ENCODE measurements around the gene COCH. TPM values are rescaled to one million over a fixed set of nuclear protein-coding genes. Genes with fewer than 3 reads are reported as not detected.

The COCH gene
- total RNA-seq, 1 experiment from 2014 or later: 9.4 TPM

DNA sequence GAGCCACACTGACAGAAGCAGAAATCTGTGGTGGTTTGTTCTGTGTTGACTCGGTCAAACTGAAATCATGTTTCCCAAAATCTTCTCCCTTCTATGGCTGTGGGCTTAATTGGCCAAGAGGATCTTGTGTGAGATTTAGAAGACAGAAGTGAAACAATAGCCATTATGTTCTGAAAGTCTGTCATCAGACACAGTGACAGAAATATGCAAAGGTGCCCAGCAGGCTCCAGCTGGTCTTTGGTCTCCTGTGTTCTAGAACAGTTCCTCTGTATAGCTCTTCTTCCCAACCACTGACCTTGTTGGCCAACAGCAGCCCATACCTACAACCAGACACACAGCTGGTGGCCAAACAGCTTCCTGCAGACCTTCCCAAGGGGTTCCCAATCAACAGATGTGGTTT lies 25.0 kb upstream of the COCH start:
- no peaks in the 10 kb centered on the region for H3K36me3 Mint-ChIP-seq
- H3K27ac Mint-ChIP-seq: no peak overlapping the region
- no peak for TF ChIP-seq TEAD1 (CRISPR knock-in tag; IDR thresholded peaks at IDR 0.05)
- TF ChIP-seq ZNF138 (CRISPR knock-in tag; conservative IDR thresholded peaks at IDR 0.05): no peak
- TF ChIP-seq, protein P1, sequence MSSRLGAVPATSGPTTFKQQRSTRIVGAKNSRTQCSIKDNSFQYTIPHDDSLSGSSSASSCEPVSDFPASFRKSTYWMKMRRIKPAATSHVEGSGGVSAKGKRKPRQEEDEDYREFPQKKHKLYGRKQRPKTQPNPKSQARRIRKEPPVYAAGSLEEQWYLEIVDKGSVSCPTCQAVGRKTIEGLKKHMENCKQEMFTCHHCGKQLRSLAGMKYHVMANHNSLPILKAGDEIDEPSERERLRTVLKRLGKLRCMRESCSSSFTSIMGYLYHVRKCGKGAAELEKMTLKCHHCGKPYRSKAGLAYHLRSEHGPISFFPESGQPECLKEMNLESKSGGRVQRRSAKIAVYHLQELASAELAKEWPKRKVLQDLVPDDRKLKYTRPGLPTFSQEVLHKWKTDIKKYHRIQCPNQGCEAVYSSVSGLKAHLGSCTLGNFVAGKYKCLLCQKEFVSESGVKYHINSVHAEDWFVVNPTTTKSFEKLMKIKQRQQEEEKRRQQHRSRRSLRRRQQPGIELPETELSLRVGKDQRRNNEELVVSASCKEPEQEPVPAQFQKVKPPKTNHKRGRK (CRISPR knock-in tag; IDR thresholded peaks at IDR 0.05; ENCODE audit: borderline replicate concordance): no peak
- TF ChIP-seq NR3C1 (CRISPR knock-in tag; conservative IDR thresholded peaks at IDR 0.05; ENCODE audit: low read depth): no peak
- no peak for TF ChIP-seq RORB (CRISPR knock-in tag; IDR thresholded peaks at IDR 0.05)
- no peak for TF ChIP-seq RELA (CRISPR knock-in tag; IDR thresholded peaks at IDR 0.05; ENCODE audit: borderline replicate concordance)
- TF ChIP-seq FOXP1 (CRISPR knock-in tag; IDR thresholded peaks at IDR 0.05; ENCODE audit: borderline replicate concordance): no peak
- TF ChIP-seq, protein P2, sequence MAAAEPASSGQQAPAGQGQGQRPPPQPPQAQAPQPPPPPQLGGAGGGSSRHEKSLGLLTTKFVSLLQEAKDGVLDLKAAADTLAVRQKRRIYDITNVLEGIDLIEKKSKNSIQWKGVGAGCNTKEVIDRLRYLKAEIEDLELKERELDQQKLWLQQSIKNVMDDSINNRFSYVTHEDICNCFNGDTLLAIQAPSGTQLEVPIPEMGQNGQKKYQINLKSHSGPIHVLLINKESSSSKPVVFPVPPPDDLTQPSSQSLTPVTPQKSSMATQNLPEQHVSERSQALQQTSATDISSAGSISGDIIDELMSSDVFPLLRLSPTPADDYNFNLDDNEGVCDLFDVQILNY (CRISPR knock-in tag; IDR thresholded peaks at IDR 0.05): no peak
- TF ChIP-seq, protein P3, sequence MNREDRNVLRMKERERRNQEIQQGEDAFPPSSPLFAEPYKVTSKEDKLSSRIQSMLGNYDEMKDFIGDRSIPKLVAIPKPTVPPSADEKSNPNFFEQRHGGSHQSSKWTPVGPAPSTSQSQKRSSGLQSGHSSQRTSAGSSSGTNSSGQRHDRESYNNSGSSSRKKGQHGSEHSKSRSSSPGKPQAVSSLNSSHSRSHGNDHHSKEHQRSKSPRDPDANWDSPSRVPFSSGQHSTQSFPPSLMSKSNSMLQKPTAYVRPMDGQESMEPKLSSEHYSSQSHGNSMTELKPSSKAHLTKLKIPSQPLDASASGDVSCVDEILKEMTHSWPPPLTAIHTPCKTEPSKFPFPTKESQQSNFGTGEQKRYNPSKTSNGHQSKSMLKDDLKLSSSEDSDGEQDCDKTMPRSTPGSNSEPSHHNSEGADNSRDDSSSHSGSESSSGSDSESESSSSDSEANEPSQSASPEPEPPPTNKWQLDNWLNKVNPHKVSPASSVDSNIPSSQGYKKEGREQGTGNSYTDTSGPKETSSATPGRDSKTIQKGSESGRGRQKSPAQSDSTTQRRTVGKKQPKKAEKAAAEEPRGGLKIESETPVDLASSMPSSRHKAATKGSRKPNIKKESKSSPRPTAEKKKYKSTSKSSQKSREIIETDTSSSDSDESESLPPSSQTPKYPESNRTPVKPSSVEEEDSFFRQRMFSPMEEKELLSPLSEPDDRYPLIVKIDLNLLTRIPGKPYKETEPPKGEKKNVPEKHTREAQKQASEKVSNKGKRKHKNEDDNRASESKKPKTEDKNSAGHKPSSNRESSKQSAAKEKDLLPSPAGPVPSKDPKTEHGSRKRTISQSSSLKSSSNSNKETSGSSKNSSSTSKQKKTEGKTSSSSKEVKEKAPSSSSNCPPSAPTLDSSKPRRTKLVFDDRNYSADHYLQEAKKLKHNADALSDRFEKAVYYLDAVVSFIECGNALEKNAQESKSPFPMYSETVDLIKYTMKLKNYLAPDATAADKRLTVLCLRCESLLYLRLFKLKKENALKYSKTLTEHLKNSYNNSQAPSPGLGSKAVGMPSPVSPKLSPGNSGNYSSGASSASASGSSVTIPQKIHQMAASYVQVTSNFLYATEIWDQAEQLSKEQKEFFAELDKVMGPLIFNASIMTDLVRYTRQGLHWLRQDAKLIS (CRISPR knock-in tag; IDR thresholded peaks at IDR 0.05; ENCODE audit: borderline replicate concordance): no peak
- TF ChIP-seq, protein P4, sequence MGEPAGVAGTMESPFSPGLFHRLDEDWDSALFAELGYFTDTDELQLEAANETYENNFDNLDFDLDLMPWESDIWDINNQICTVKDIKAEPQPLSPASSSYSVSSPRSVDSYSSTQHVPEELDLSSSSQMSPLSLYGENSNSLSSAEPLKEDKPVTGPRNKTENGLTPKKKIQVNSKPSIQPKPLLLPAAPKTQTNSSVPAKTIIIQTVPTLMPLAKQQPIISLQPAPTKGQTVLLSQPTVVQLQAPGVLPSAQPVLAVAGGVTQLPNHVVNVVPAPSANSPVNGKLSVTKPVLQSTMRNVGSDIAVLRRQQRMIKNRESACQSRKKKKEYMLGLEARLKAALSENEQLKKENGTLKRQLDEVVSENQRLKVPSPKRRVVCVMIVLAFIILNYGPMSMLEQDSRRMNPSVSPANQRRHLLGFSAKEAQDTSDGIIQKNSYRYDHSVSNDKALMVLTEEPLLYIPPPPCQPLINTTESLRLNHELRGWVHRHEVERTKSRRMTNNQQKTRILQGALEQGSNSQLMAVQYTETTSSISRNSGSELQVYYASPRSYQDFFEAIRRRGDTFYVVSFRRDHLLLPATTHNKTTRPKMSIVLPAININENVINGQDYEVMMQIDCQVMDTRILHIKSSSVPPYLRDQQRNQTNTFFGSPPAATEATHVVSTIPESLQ (CRISPR knock-in tag; IDR thresholded peaks at IDR 0.05): no peak
- no peak for ATAC-seq
- H3K4me1 Mint-ChIP-seq: no peaks in the 10 kb centered on the region
- ChIA-PET CTCF (no interaction called here), POLR2A (no interaction called here)
- DNase-seq (ENCODE audit: low spot score): no peak
- H3K4me3 Mint-ChIP-seq: no peak overlapping the region
- H3K9me3 Mint-ChIP-seq: peaks cover 5% of the 10 kb centered on the region
- H3K27me3 Mint-ChIP-seq (ENCODE audit: low read depth): no peaks in the 10 kb centered on the region; the same call in 1 of the 2 replicates

DNA sequence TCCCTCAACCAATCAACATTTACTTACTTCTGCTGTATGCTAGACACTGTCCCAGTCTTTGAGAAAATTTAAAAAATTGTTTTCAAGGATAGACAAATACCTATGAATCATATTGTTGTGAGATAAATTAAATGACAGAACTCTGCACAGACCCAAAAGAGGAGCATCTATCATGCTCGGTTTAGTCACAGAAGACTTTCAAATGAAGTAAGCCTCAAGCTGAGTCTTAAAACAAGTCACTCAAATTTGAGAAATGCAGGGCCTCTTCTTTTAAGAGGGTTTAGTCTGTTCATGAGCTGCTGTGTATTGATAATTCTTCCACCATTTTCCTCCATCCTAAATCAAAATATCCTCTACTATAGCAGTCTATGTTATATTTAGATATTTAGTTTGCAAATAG lies 24.4 kb upstream of the COCH start:
- Mint-ChIP-seq H3K27ac (no peak overlapping the region), H3K27me3 (ENCODE audit: low read depth) (no peaks in the 10 kb centered on the region; the same call in 1 of the 2 replicates), H3K4me3 (no peak overlapping the region), H3K9me3 (peaks cover 4% of the 10 kb centered on the region), H3K4me1 (no peaks in the 10 kb centered on the region), H3K36me3 (no peaks in the 10 kb centered on the region)
- POLR2A ChIA-PET: no interaction called here
- CTCF ChIA-PET: no interaction called here
- DNase-seq (ENCODE audit: low spot score): no peak
- no peak for ATAC-seq
- TF ChIP-seq, protein P5, sequence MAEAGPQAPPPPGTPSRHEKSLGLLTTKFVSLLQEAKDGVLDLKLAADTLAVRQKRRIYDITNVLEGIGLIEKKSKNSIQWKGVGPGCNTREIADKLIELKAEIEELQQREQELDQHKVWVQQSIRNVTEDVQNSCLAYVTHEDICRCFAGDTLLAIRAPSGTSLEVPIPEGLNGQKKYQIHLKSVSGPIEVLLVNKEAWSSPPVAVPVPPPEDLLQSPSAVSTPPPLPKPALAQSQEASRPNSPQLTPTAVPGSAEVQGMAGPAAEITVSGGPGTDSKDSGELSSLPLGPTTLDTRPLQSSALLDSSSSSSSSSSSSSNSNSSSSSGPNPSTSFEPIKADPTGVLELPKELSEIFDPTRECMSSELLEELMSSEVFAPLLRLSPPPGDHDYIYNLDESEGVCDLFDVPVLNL (CRISPR knock-in tag; IDR thresholded peaks at IDR 0.05; ENCODE audit: borderline replicate concordance, low read depth): no peak
- TF ChIP-seq ZNF396 (CRISPR knock-in tag; IDR thresholded peaks at IDR 0.05; ENCODE audit: borderline replicate concordance): no peak
- TF ChIP-seq, protein P1 (CRISPR knock-in tag; IDR thresholded peaks at IDR 0.05; ENCODE audit: borderline replicate concordance): no peak
- no peak for TF ChIP-seq NFATC4 (CRISPR knock-in tag; IDR thresholded peaks at IDR 0.05)
- TF ChIP-seq GRHL2 (CRISPR knock-in tag; IDR thresholded peaks at IDR 0.05; ENCODE audit: insufficient replicate concordance, severe bottlenecking): no peak
- TF ChIP-seq, protein P6, sequence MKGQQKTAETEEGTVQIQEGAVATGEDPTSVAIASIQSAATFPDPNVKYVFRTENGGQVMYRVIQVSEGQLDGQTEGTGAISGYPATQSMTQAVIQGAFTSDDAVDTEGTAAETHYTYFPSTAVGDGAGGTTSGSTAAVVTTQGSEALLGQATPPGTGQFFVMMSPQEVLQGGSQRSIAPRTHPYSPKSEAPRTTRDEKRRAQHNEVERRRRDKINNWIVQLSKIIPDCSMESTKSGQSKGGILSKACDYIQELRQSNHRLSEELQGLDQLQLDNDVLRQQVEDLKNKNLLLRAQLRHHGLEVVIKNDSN (CRISPR knock-in tag; IDR thresholded peaks at IDR 0.05): no peak
- TF ChIP-seq NR1H2 (CRISPR knock-in tag; IDR thresholded peaks at IDR 0.05): no peak
- no peak for TF ChIP-seq SOX15 (CRISPR knock-in tag; IDR thresholded peaks at IDR 0.05)
- TF ChIP-seq ZBTB21 (CRISPR knock-in tag; IDR thresholded peaks at IDR 0.05; ENCODE audit: borderline replicate concordance): no peak
- no peak for TF ChIP-seq NR3C1 (CRISPR knock-in tag; conservative IDR thresholded peaks at IDR 0.05; ENCODE audit: low read depth)
- TF ChIP-seq, protein P7, sequence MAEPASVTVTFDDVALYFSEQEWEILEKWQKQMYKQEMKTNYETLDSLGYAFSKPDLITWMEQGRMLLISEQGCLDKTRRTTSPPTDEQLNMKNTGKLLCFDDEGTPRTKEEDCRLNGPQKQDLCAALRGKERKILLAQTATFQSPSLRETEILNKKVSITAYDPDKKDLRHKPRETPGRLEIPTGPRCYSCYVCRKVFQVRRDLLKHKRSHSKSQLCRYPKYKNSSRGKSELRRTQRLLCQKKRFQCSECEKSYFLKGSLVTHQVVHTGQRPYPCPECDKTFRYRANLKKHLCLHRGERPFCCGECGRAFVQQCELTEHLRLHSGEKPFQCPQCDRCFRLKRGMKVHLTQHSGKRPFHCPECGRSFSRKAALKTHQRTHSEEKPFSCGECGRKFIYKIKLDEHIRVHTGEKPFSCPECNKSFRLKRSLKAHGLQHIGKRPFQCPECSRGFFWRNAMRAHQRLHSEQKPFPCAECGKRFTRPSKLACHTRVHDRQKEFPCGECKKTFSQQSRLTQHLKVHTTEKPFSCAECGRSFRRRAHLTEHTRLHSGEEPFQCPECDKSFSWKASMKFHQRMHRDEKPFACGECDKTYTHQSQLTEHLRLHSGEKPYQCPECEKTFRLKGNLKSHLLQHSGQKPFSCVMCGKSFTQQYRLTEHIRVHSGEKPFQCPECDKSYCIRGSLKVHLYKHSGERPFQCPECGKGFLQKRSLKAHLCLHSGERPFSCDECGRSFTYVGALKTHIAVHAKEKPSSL (CRISPR knock-in tag; conservative IDR thresholded peaks at IDR 0.05): no peak

Data from WTC11 (cell line).